ENCODE data around the gene OOSP4A.

OOSP4A gene

DNA sequence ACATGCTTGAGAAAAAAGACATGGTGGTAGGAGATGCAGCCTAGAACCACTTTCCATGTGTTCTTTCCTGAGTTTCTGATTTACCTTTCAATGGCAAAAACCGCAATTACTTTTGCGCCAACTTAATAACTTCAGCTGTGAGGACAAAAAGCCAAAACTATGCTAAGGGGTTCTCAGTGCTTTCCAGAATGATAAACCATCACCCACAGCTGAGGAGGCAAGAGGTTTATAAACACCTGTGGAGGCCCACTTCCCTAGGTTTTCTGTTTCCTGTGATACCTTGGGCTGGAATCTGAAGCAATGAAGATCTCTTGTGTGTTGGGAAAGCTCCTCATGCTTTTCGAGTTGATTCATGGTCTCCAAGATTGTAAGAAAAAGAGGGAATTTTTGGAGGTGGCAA is at the start of gene OOSP4A:
OOSP4A (plus strand) TSS at position 301 of the 400 bp plus-strand sequence; CDS start at position 301, 0 bp downstream.
- Histone ChIP-seq H3K4me1 (ENCODE audit: control insufficient read depth, insufficient read depth, low read length) (no peaks in the 10 kb centered on the region), H3K9ac (ENCODE audit: low read length in 2 of 2) (no peak within 1 kb of the TSS), H3K4me3 (ENCODE audit: low read length in 2 of 2) (no peak within 1 kb of the TSS), H3K27me3 (ENCODE audit: control insufficient read depth in 1 of 2, insufficient read depth in 2 of 2, low read length in 2 of 2) (no peaks in the 10 kb centered on the region), H3K36me3 (ENCODE audit: control insufficient read depth in 2 of 2, insufficient read depth in 2 of 2, low read length in 2 of 2) (no peaks in the 10 kb centered on the region), H3K9me3 (ENCODE audit: control insufficient read depth in 2 of 2, low read length in 2 of 2) (peaks cover 0 to 2% of the 10 kb centered on the region in 2 donors), H3K27ac (ENCODE audit: low read length) (no peak within 1 kb of the TSS)

DNA sequence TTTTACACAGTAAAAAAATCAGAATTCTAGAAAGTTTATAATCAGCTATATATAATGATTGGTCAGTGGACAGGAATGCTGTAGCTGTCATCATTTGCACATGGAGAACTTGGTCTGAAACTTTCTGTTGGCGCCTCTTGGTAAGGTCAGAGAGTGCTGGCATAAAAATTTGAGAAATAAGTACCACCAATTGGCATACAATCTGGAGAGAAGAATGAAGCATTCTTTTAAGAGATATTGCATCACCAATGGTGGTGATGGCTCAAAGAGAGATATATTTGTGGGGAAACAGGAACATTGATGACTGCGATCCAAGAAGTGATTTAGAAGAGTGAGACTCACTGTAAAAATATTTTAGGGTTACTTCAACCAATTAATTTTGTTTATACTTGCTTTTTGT is 45.4 kb upstream of the OOSP4A start:
- Histone ChIP-seq H3K4me1 (ENCODE audit: control insufficient read depth, insufficient read depth, low read length) (no peaks in the 10 kb centered on the region), H3K4me3 (ENCODE audit: low read length in 2 of 2) (no peak overlapping the region), H3K27ac (ENCODE audit: low read length) (no peak overlapping the region), H3K36me3 (ENCODE audit: control insufficient read depth in 2 of 2, insufficient read depth in 2 of 2, low read length in 2 of 2) (no peaks in the 10 kb centered on the region), H3K9me3 (ENCODE audit: control insufficient read depth in 2 of 2, low read length in 2 of 2) (peaks cover 5 to 11% of the 10 kb centered on the region in 2 donors), H3K27me3 (ENCODE audit: control insufficient read depth in 1 of 2, insufficient read depth in 2 of 2, low read length in 2 of 2) (no peaks in the 10 kb centered on the region), H3K9ac (ENCODE audit: low read length in 2 of 2) (no peak overlapping the region)

DNA sequence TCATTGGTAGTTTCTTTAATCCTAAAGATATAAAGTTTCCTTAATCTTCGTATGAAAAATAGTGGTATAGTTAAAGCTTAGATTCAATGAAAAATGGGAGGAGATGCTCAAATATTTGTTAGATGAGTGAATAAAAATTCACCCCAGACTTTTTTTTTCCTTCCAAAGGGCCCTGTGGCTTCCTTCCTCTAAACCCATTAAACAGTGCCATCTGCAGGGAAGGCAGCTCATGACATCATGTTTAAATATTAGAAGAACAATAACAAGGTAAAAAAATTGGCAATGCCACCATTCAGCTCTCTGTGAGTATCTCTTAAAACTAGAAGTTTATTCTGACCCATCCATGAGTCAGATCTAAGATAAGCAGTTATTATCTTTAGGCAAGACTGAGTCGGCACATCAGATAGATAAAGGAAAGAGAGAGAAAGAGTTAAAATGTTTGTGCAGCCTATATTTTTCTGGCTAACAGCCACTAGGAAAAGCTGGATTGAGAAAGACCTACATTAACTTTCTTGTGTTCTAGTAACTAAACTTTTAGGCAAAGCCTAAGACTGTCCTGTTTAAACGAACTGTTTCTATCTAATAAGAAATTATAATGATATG is 44.7 kb upstream of the OOSP4A start:
- Histone ChIP-seq H3K9me3 (ENCODE audit: control insufficient read depth in 2 of 2, low read length in 2 of 2) (peaks cover 11 to 14% of the 10 kb centered on the region in 2 donors), H3K36me3 (ENCODE audit: control insufficient read depth in 2 of 2, insufficient read depth in 2 of 2, low read length in 2 of 2) (no peaks in the 10 kb centered on the region), H3K4me1 (ENCODE audit: control insufficient read depth, insufficient read depth, low read length) (no peaks in the 10 kb centered on the region), H3K9ac (ENCODE audit: low read length in 2 of 2) (no peak overlapping the region), H3K27ac (ENCODE audit: low read length) (no peak overlapping the region), H3K4me3 (ENCODE audit: low read length in 2 of 2) (no peak overlapping the region), H3K27me3 (ENCODE audit: control insufficient read depth in 1 of 2, insufficient read depth in 2 of 2, low read length in 2 of 2) (no peaks in the 10 kb centered on the region)

DNA sequence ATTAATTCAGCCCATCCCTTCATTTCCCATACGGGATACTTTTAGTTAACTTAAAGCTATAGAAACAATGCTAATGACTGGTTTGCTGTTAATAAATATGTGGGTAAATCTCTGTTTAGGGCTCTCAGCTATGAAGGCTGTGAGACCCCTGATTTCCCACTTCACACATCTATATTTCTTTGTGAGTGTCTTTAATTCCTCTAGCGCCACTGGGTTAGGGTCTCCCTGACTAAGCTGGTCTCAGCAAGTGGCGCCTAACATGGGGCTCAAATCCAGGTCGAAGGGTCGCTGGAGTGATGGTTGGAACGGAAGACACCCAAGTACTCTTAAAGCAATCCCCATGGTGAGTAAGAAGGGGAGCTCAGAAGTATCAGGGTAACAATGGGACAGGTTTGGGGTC is 40.0 kb upstream of the OOSP4A start:
- Histone ChIP-seq H3K4me1 (ENCODE audit: control insufficient read depth, insufficient read depth, low read length) (no peaks in the 10 kb centered on the region), H3K4me3 (ENCODE audit: low read length in 2 of 2) (no peak overlapping the region), H3K9ac (ENCODE audit: low read length in 2 of 2) (no peak overlapping the region)

DNA sequence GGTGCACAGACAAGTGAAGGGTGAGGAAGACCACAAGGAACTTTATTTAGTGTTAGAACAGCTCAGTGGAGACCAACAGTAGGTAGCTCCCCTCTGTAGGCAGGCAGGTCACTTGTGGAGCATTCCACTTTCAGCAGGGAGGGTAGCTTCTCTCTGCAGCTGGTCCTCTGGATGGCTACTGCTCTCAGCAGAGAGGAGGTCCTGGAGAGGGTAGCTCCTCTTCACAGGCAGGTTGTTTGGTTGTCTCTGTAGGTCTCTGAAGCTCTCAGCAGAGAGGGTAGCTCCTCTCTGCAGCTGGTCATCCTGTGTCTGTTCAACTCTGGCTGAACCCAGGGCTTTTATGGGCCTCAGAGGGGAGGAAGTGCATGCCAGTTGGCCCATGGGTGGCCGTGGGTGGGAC is 32.1 kb upstream of the OOSP4A start:
- Histone ChIP-seq H3K27ac (ENCODE audit: low read length) (no peak overlapping the region), H3K4me3 (ENCODE audit: low read length in 2 of 2) (no peak overlapping the region), H3K4me1 (ENCODE audit: control insufficient read depth, insufficient read depth, low read length) (no peaks in the 10 kb centered on the region), H3K36me3 (ENCODE audit: control insufficient read depth in 2 of 2, insufficient read depth in 2 of 2, low read length in 2 of 2) (no peaks in the 10 kb centered on the region), H3K9ac (ENCODE audit: low read length in 2 of 2) (no peak overlapping the region), H3K9me3 (ENCODE audit: control insufficient read depth in 2 of 2, low read length in 2 of 2) (no peaks in the 10 kb centered on the region), H3K27me3 (ENCODE audit: control insufficient read depth in 1 of 2, insufficient read depth in 2 of 2, low read length in 2 of 2) (no peaks in the 10 kb centered on the region)

More for the DNA sequence above, 40.0 kb upstream of the OOSP4A start:
- Histone ChIP-seq H3K36me3 (ENCODE audit: control insufficient read depth in 2 of 2, insufficient read depth in 2 of 2, low read length in 2 of 2) (no peaks in the 10 kb centered on the region), H3K9me3 (ENCODE audit: control insufficient read depth in 2 of 2, low read length in 2 of 2) (peaks cover 14 to 16% of the 10 kb centered on the region in 2 donors), H3K27me3 (ENCODE audit: control insufficient read depth in 1 of 2, insufficient read depth in 2 of 2, low read length in 2 of 2) (no peaks in the 10 kb centered on the region), H3K27ac (ENCODE audit: low read length) (no peak overlapping the region)

DNA sequence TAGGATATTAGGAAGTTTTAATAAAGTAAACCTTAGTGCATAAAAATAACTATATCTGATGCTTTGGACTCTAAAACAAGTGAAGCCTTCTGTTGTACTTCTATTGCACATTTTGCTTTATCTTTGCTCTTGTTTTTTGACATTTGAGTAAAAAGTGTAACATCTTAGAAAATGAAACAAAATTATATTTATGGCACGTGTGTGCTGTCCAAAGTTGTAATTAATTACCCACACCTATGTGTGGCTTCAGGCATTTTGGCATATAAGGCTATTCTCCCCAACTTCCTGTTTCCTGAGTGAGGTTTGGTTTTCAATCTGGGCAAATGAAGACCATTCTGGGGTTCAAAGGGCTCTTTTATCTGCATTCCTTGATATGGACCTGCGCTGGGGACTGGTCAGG is 25.7 kb upstream of the OOSP4A start, which contains the start of gene OOSP1:
OOSP1 (plus strand) TSS at position 301 of the 400 bp plus-strand sequence; CDS start at position 324, 23 bp downstream.
- Histone ChIP-seq H3K27ac (ENCODE audit: low read length) (no peak within 1 kb of the TSS), H3K4me1 (ENCODE audit: control insufficient read depth, insufficient read depth, low read length) (no peaks in the 10 kb centered on the region), H3K9ac (ENCODE audit: low read length in 2 of 2) (no peak within 1 kb of the TSS), H3K36me3 (ENCODE audit: control insufficient read depth in 2 of 2, insufficient read depth in 2 of 2, low read length in 2 of 2) (no peaks in the 10 kb centered on the region), H3K9me3 (ENCODE audit: control insufficient read depth in 2 of 2, low read length in 2 of 2) (no peaks in the 10 kb centered on the region), H3K27me3 (ENCODE audit: control insufficient read depth in 1 of 2, insufficient read depth in 2 of 2, low read length in 2 of 2) (no peaks in the 10 kb centered on the region), H3K4me3 (ENCODE audit: low read length in 2 of 2) (no peak within 1 kb of the TSS)

DNA sequence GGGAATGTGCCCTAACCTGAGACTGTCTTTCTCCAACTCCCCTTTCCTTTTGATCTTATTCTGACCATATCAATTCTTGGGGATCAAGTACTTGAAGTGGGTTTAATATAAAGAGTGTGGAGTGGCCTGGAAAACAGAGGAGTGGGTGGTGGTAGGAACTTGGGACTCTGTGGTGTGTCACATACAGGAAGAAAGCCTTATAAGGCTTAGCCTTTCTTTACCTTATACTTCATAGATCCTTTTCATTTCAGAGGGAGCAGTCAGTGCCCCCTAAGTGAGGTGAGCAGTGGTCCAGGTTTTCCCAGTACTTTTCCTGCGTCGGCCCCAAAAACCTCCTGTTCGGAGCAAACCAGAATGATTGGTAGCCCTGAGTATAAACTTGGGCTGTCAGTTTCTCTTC is 25.1 kb upstream of the OOSP4A start:
- no peaks in the 10 kb centered on the region for H3K9me3 ChIP-seq (ENCODE audit: control insufficient read depth in 2 of 2, low read length in 2 of 2)
- no peak overlapping the region for H3K4me3 ChIP-seq (ENCODE audit: low read length in 2 of 2)
- H3K27me3 ChIP-seq (ENCODE audit: control insufficient read depth in 1 of 2, insufficient read depth in 2 of 2, low read length in 2 of 2): no peaks in the 10 kb centered on the region
- H3K9ac ChIP-seq (ENCODE audit: low read length in 2 of 2): no peak overlapping the region
- no peaks in the 10 kb centered on the region for H3K36me3 ChIP-seq (ENCODE audit: control insufficient read depth in 2 of 2, insufficient read depth in 2 of 2, low read length in 2 of 2)
- no peaks in the 10 kb centered on the region for H3K4me1 ChIP-seq (ENCODE audit: control insufficient read depth, insufficient read depth, low read length)
- H3K27ac ChIP-seq (ENCODE audit: low read length): no peak overlapping the region

DNA sequence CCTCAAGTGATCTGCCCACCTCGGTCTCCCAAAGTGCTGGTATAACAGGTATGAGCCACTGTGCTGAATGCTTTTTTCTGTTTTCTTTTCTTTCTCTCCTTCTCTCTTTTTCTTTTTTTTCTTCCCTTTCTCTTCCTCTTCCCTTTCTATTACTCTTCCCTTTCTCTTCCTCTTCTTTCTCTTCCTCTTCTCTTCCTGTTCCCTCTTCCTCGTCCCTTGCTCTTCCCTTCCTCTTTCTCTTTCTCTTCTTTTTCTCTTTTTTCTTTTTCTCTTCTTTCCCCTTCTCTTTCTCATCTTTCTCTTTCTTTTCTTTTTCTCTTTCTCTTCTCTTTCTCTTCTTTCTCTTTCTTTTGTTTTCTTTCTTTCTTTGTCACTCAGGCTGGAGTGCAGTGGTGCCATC is 24.4 kb upstream of the OOSP4A start:
- H3K27me3 ChIP-seq (ENCODE audit: control insufficient read depth in 1 of 2, insufficient read depth in 2 of 2, low read length in 2 of 2): no peaks in the 10 kb centered on the region

DNA sequence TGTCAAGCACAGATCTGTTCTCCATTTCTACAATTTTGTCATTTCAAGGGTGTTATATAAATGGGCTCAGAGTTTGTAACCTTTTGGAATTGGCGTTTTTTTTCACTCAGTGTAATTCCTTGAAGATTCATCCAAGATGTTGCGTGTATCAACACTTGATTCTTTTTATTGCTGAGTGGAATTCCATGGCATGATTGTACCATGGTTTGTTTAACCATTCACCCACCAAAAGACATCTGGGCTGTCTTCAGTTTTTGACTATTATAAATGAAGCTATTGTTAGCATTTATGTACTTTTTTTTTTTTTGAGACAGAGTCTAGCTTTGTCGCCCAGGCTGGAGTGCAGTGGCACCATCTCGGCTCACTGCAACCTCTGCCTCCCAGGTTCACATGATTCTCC is 22.7 kb upstream of the OOSP4A start:
- Histone ChIP-seq H3K36me3 (ENCODE audit: control insufficient read depth in 2 of 2, insufficient read depth in 2 of 2, low read length in 2 of 2) (no peaks in the 10 kb centered on the region), H3K27me3 (ENCODE audit: control insufficient read depth in 1 of 2, insufficient read depth in 2 of 2, low read length in 2 of 2) (no peaks in the 10 kb centered on the region), H3K4me1 (ENCODE audit: control insufficient read depth, insufficient read depth, low read length) (no peaks in the 10 kb centered on the region), H3K9me3 (ENCODE audit: control insufficient read depth in 2 of 2, low read length in 2 of 2) (no peaks in the 10 kb centered on the region), H3K27ac (ENCODE audit: low read length) (no peak overlapping the region), H3K9ac (ENCODE audit: low read length in 2 of 2) (no peak overlapping the region), H3K4me3 (ENCODE audit: low read length in 2 of 2) (no peak overlapping the region)

More for the DNA sequence above, 24.4 kb upstream of the OOSP4A start:
- Histone ChIP-seq H3K27ac (ENCODE audit: low read length) (no peak overlapping the region), H3K4me1 (ENCODE audit: control insufficient read depth, insufficient read depth, low read length) (no peaks in the 10 kb centered on the region), H3K36me3 (ENCODE audit: control insufficient read depth in 2 of 2, insufficient read depth in 2 of 2, low read length in 2 of 2) (no peaks in the 10 kb centered on the region), H3K9me3 (ENCODE audit: control insufficient read depth in 2 of 2, low read length in 2 of 2) (no peaks in the 10 kb centered on the region), H3K9ac (ENCODE audit: low read length in 2 of 2) (no peak overlapping the region), H3K4me3 (ENCODE audit: low read length in 2 of 2) (no peak overlapping the region)

DNA sequence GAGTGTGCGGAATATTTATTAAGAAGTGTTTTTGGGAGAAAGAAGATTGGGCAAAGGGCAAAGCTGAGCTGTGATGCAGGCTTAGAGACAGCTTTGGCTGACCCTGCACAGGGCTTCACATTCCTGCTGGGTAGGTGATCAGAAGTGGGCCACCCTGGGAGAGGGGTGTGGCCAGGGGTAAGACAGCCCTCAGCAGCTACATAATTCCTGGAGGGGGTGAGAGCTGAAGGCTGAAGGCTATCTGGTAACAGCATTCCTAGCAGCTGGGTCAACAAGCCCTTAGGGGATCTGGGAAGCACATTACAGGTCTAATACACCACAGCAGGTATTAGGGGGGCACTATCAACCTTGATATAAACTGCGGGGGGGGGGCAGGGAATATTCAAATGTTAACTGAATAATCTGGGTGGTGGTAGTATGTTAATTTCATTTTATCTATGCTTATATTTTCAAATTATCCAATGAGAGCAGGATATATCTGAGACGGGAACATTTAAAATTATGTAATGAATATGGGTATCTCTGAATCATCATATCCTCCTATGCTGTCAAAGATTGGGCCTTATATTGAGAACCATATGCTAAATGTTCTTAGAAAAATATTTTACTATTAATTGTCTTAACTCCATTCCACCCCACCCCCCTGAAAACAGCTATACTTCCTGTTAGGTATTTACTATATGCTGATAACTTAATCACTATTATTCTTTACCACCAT is 19.7 kb upstream of the OOSP4A start:
- H3K9ac ChIP-seq (ENCODE audit: low read length in 2 of 2): no peak overlapping the region
- H3K36me3 ChIP-seq (ENCODE audit: control insufficient read depth in 2 of 2, insufficient read depth in 2 of 2, low read length in 2 of 2): no peaks in the 10 kb centered on the region
- H3K9me3 ChIP-seq (ENCODE audit: control insufficient read depth in 2 of 2, low read length in 2 of 2): no peaks in the 10 kb centered on the region
- H3K27me3 ChIP-seq (ENCODE audit: control insufficient read depth in 1 of 2, insufficient read depth in 2 of 2, low read length in 2 of 2): no peaks in the 10 kb centered on the region
- H3K4me3 ChIP-seq (ENCODE audit: low read length in 2 of 2): no peak overlapping the region
- no peak overlapping the region for H3K27ac ChIP-seq (ENCODE audit: low read length)
- no peaks in the 10 kb centered on the region for H3K4me1 ChIP-seq (ENCODE audit: control insufficient read depth, insufficient read depth, low read length)

DNA sequence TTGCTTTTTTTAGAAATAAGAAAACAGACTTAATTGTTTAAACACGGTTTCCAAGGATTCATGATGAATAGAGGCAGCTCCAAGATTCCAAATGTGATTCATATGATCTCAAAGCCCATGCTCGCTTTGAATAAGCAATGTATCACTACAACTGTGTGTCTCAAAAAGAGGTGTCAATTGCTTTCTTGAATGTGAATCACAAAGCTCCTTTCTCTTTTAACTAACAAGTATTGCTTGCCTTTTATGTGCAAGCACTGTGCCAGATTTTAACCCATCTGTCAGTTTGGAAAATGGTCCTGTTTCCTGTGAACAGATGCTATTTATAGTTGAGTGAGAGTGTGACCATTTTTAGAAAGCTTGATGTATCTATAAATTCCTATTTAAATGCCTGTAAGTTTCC is 19.1 kb upstream of the OOSP4A start:
- no peak overlapping the region for H3K9ac ChIP-seq (ENCODE audit: low read length in 2 of 2)
- no peaks in the 10 kb centered on the region for H3K36me3 ChIP-seq (ENCODE audit: control insufficient read depth in 2 of 2, insufficient read depth in 2 of 2, low read length in 2 of 2)
- H3K9me3 ChIP-seq (ENCODE audit: control insufficient read depth in 2 of 2, low read length in 2 of 2): no peaks in the 10 kb centered on the region
- H3K27ac ChIP-seq (ENCODE audit: low read length): no peak overlapping the region
- H3K27me3 ChIP-seq (ENCODE audit: control insufficient read depth in 1 of 2, insufficient read depth in 2 of 2, low read length in 2 of 2): no peaks in the 10 kb centered on the region
- no peaks in the 10 kb centered on the region for H3K4me1 ChIP-seq (ENCODE audit: control insufficient read depth, insufficient read depth, low read length)
- H3K4me3 ChIP-seq (ENCODE audit: low read length in 2 of 2): no peak overlapping the region
